ENCODE data around the gene PDE6G. TPM values are rescaled to one million over a fixed set of nuclear protein-coding genes. Genes with fewer than 3 reads are reported as not detected.
"Not testable (repeated sequence)": the region's sequence is repeated elsewhere in the genome, so short reads cannot be mapped to it uniquely, and the experiment has no call there.

Gene PDE6G
- total RNA-seq, 1 donor from 2014 or later = 3.7 TPM

DNA sequence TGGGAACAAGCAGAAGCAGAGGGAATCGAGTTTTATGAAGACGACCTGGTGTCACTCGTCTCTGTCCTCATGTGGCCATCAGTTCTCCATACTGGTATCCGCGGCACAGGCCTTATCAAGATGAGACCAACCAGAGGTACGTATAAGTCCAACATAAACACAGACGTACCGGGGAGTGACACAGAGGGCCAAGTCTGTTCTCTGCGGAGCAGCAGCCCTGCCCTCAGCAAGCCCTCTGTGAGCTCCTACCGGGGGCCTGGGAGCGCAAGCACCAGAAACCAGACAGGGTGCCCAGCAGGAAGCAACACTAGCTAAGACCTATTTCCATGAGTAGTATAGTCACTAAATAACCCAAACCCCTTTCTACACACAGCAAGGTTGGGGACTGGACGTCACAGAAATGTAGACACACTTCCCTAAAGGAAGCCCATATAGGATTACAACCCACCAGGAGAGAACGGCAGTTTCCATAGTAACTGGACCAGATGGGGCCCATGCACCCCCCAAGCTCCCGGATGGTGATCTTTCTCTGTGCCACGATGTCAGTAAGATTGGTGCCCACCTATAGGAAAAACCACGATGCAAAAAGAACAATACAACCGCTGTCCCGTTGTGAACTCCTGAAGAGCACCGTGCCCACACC, 26.3 kb upstream of the PDE6G start:
- peak overlapping the region; percentile 97 for H3K4me3 Mint-ChIP-seq
- DNase-seq = no peak
- peak overlapping the region; percentile 73 for H3K27ac Mint-ChIP-seq
- H3K36me3 Mint-ChIP-seq (ENCODE audit: low read depth) = peaks cover 40% of the 10 kb centered on the region
- peaks cover 2% of the 10 kb centered on the region for H3K27me3 Mint-ChIP-seq
- no peaks in the 10 kb centered on the region for H3K9me3 Mint-ChIP-seq
- H3K4me1 Mint-ChIP-seq = peaks cover 22% of the 10 kb centered on the region
- intact Hi-C loops (cut with micrococcal nuclease) = loop anchor here (1.0 to 2.0 kb wide), 2 partner anchors 16 to 28 kb away; partner anchors contain the start of genes CCDC137 and OXLD1

DNA sequence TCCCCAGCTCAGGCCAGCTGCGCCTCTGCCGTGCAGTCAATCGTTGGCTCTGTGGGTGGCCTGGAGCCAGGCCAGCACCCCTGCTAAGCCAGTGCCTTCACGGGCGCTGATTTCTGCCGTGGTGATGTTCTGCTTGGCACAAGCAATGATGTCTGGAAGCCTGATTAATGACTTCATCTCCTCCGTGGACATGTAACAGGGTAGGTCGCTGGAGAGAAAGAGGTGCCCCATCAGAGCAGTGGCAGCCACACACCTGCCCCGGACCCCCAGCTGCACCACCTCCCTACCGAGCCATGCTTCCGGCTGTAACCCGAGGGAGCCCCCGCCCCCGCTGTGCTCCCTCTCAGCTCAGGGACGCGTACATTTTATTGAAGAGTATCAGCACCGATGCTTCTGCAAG, 25.3 kb upstream of the PDE6G start:
- no peak overlapping the region for H3K4me3 Mint-ChIP-seq
- H3K27me3 Mint-ChIP-seq = peaks cover 2% of the 10 kb centered on the region
- intact Hi-C loops (cut with micrococcal nuclease) = loop anchor here (2.0 kb wide), 1 partner anchor 29 kb away; no protein-coding TSS in a partner anchor
- H3K36me3 Mint-ChIP-seq (ENCODE audit: low read depth) = peaks cover 31% of the 10 kb centered on the region
- no peak for DNase-seq
- H3K9me3 Mint-ChIP-seq = no peaks in the 10 kb centered on the region
- no peak overlapping the region for H3K27ac Mint-ChIP-seq
- peaks cover 22% of the 10 kb centered on the region for H3K4me1 Mint-ChIP-seq

DNA sequence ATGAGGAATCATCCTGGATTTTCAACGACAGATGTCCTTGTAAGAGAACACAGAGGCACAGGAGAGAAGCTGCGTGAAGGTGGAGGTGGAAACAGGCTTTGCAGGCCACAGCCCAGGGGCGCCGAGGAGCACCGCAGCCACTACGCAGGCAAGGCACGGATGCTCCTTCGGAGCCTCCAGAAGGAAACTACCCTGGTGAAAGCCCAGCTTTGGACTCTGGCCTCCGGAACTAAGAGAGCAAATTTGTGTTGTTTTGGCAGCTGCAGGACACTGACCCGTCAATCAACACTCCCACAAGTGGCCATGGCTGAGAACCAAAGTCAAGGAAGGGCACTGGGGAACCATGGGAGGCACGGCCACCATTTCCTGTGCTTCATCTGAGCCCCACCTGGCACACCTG, 23.8 kb upstream of the PDE6G start:
- intact Hi-C loops (cut with micrococcal nuclease) = no loop called here
- peaks cover 20% of the 10 kb centered on the region for H3K36me3 Mint-ChIP-seq (ENCODE audit: low read depth)
- peaks cover 14% of the 10 kb centered on the region for H3K4me1 Mint-ChIP-seq
- no peaks in the 10 kb centered on the region for H3K9me3 Mint-ChIP-seq
- no peak for DNase-seq
- H3K27me3 Mint-ChIP-seq = peaks cover 2% of the 10 kb centered on the region
- H3K4me3 Mint-ChIP-seq = no peak overlapping the region
- no peak overlapping the region for H3K27ac Mint-ChIP-seq

GRCh38 chr17:81676906-81677305, 20.6 kb upstream of the PDE6G start:
- intact Hi-C loops (cut with micrococcal nuclease) = no loop called here

DNA sequence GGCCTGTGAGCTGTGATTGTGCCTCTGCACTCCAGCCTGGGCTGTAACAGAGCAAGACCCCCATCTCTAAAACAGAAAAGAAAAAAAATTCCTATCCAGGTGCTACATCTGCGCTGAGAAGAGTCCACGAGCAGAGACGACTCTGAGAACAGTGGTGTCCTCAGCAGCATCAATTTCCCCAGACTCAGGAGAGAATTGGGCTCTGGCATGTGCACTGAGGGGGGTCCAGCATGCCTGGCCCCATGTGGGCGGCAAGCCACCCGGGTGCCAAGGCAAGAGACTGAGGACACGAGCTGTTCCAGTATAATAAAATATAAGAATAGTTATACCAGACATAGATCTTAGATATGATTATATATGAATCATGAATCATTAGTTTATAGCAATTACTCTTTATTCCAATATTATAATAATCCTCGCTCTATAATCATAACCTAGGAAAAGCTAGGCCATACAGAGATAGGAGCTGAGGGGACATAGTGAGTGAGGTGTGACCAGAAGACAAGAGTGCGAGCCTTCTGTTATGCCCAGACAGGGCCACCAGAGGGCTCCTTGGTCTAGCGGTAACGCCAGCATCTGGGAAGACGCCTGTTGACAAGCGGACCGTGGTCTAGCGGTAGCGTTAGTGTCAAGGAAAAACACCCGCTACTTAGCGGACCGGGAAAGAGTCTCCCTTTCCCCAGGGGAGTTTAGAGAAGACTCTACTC, 19.3 kb upstream of the PDE6G start:
- H3K4me3 Mint-ChIP-seq; H3K27ac Mint-ChIP-seq; intact Hi-C loops (cut with micrococcal nuclease); H3K9me3 Mint-ChIP-seq; H3K4me1 Mint-ChIP-seq; H3K27me3 Mint-ChIP-seq: not testable (repeated sequence)
- peaks cover 20% of the 10 kb centered on the region for H3K36me3 Mint-ChIP-seq (ENCODE audit: low read depth)
- peak; percentile 78 for DNase-seq

More at GRCh38 chr17:81676906-81677305, 20.6 kb upstream of the PDE6G start:
- Mint-ChIP-seq H3K27me3 (no peaks in the 10 kb centered on the region), H3K4me1 (no peaks in the 10 kb centered on the region), H3K4me3 (no peak overlapping the region), H3K9me3 (no peaks in the 10 kb centered on the region), H3K36me3 (ENCODE audit: low read depth) (peaks cover 22% of the 10 kb centered on the region), H3K27ac (no peak overlapping the region)
- no peak for DNase-seq

- H3K27me3 Mint-ChIP-seq = no peaks in the 10 kb centered on the region
- H3K4me3 Mint-ChIP-seq = no peak overlapping the region
- no peak for DNase-seq
- intact Hi-C loops (cut with micrococcal nuclease) = no loop called here
- H3K36me3 Mint-ChIP-seq (ENCODE audit: low read depth) = peaks cover 29% of the 10 kb centered on the region
- H3K9me3 Mint-ChIP-seq = no peaks in the 10 kb centered on the region
- no peak overlapping the region for H3K27ac Mint-ChIP-seq
- peaks cover 3% of the 10 kb centered on the region for H3K4me1 Mint-ChIP-seq
Measured at GRCh38 chr17:81673561-81674258, 17.4 kb upstream of the PDE6G start.

DNA sequence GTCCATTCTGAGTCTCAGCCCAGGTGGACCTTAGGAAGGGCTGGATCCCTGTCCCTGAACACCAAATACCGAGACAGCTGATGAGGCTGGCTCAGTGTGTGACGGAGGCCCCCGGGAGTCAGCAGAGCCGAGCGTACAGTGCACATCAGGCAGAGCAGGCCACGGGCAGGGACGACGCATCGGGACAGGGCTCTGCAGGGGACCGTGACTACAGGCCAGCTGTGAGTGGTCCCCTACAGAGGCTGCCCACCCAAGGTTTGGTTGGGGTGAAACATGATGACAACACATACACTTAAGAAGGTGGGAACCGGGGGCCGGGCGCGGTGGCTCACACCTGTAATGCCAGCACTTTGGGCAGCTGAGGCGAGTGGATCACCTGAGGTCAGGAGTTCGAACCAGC, 16.6 kb upstream of the PDE6G start:
- no peak overlapping the region for H3K27ac Mint-ChIP-seq
- no peaks in the 10 kb centered on the region for H3K9me3 Mint-ChIP-seq
- no peak for DNase-seq
- intact Hi-C loops (cut with micrococcal nuclease) = no loop called here
- H3K4me1 Mint-ChIP-seq = peaks cover 8% of the 10 kb centered on the region
- H3K36me3 Mint-ChIP-seq (ENCODE audit: low read depth) = peaks cover 35% of the 10 kb centered on the region
- no peak overlapping the region for H3K4me3 Mint-ChIP-seq
- no peaks in the 10 kb centered on the region for H3K27me3 Mint-ChIP-seq

GRCh38 chr17:81672504-81672903, 16.2 kb upstream of the PDE6G start:
- DNase-seq = no peak
- no peak overlapping the region for H3K4me3 Mint-ChIP-seq
- intact Hi-C loops (cut with micrococcal nuclease) = no loop called here
- H3K36me3 Mint-ChIP-seq (ENCODE audit: low read depth) = peaks cover 40% of the 10 kb centered on the region
- H3K27me3 Mint-ChIP-seq = no peaks in the 10 kb centered on the region
- peak overlapping the region; percentile 58 for H3K27ac Mint-ChIP-seq
- no peaks in the 10 kb centered on the region for H3K9me3 Mint-ChIP-seq
- peaks cover 13% of the 10 kb centered on the region for H3K4me1 Mint-ChIP-seq

GRCh38 chr17:81667754-81668153, 11.4 kb upstream of the PDE6G start:
- H3K4me1 Mint-ChIP-seq = peaks cover 30% of the 10 kb centered on the region
- peak overlapping the region; percentile 93 for H3K4me3 Mint-ChIP-seq
- intact Hi-C loops (cut with micrococcal nuclease) = no loop called here
- no peaks in the 10 kb centered on the region for H3K9me3 Mint-ChIP-seq
- no peaks in the 10 kb centered on the region for H3K27me3 Mint-ChIP-seq
- H3K36me3 Mint-ChIP-seq (ENCODE audit: low read depth) = peaks cover 53% of the 10 kb centered on the region
- peak overlapping the region; percentile 69 for H3K27ac Mint-ChIP-seq
- no peak for DNase-seq

DNA sequence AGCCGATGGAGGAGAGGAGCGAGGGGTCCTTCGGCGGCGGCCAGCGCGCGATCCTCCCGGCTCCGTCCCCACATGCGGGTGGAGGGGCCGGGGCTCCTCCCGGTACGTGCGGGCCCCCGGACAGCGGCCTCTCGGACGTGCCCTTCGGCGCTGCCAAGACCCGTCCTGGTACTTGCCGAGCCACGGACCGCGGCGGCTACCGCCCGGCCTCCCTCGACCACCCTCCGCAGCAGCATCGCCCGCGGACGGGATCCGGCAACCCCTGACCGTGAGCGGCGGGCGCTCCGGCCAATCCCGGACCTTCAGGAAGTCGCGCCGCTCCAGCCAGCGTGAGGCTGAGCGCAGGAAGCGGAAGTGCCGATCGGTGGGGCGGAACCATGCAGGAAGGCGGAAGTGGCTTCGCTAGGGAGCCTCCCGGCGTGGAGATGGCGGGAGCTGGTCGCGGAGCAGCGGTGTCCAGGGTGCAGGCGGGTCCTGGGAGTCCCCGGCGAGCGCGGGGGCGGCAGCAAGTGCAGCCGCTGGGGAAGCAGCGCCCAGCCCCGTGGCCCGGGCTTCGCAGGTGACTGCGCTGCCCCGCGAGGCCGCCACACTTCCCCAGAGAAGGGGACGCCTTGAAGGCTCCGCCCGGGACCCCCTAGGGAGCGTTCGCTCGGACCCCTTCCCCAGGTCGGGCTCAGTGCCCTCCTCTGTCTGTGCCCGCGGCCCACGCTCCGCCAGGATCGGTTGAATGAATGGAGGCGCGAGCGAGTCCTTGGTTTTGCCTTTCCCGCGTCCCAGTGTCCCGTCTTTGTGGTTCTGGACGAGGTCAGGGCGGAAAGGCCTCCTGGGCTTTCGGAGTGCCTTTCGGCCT, 10.2 kb upstream of the PDE6G start, which contains the start of the genes CCDC137 and OXLD1:
Gene CCDC137 (plus strand): TSS at position 396 of the 850 bp plus-strand sequence. CDS start 30 bp downstream, at position 426.
Gene OXLD1 (minus strand): TSS at position 264 of the 850 bp plus-strand sequence. CDS start 28 bp downstream, at position 236.
- H3K36me3 Mint-ChIP-seq (ENCODE audit: low read depth) = peaks cover 48% of the 10 kb centered on the region
- H3K4me1 Mint-ChIP-seq = peaks cover 33% of the 10 kb centered on the region
- peak; percentile 98 for DNase-seq
- no peaks in the 10 kb centered on the region for H3K27me3 Mint-ChIP-seq
- H3K9me3 Mint-ChIP-seq = no peaks in the 10 kb centered on the region
- H3K4me3 Mint-ChIP-seq = peak within 1 kb of the TSS; percentile 93
- intact Hi-C loops (cut with micrococcal nuclease) = loop anchor here (1.0 kb wide), 2 partner anchors 17 to 29 kb away; partner anchors contain the start of genes ARL16, NPLOC4 and TSPAN10
- H3K27ac Mint-ChIP-seq = peak within 1 kb of the TSS; percentile 97

DNA sequence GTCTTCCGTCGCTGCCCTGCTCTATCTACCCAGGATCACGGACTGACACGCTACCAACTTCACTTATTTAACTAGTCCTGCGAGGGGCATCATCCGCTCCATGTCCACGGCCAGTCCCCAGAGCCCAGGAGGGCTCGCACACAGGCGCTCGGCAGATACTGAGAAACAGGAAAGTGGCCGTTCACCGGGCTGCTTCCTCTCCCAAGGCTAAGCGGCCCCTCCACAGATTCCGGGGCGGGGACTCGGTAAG, 9.7 kb upstream of the PDE6G start:
- Mint-ChIP-seq H3K27ac (peak overlapping the region; percentile 97), H3K4me1 (peaks cover 33% of the 10 kb centered on the region), H3K4me3 (peak overlapping the region; percentile 93), H3K9me3 (no peaks in the 10 kb centered on the region), H3K27me3 (no peaks in the 10 kb centered on the region), H3K36me3 (ENCODE audit: low read depth) (peaks cover 45% of the 10 kb centered on the region)
- DNase-seq = no peak
- intact Hi-C loops (cut with micrococcal nuclease) = loop anchor here (1.0 kb wide), 2 partner anchors 17 to 29 kb away; partner anchors contain the start of genes ARL16, NPLOC4 and TSPAN10

DNA sequence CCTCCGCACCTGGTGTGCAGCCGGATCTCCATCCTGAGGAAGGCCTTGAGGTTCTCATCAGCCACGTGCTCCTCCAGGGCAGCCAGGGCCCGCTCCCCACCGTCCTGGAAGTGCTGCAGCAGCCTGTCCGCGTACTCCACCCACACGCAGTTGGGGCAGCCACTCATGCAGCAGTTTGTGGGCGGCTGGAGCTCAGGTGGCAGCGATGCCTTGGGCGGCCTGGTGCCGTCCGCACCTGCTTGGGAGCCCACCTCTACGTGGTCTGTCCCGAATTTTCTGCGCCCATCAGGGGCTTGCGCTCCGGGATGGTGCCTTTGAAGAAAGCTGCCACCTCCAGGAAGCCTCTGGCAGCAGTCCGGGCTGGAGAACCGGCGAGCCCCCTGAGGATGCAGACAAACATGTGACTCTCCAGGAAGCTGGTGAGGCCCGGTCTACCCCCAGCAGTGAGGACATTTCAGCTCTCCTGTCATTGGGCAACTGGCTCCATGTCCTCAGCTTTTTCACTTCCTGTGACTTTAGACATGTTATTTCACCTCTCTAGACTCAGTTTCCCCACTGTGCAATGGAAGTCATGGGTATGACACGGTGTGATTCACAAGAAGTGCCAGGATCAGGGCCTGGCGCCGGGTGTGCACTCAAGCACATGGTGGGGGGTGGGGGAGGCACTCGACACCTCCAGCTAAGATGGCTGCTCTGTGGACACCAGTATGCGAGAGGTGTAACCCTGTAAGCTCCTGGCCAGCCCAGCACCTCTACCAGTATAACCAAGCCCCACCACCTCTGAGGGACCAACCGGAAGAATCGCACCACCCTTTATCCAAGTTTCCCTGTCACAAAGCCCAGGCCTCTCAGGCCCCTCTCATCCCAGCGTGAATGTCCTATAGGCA, 9.1 kb upstream of the PDE6G start:
- Mint-ChIP-seq H3K4me1 (peaks cover 33% of the 10 kb centered on the region), H3K27ac (peak overlapping the region; percentile 97), H3K36me3 (ENCODE audit: low read depth) (peaks cover 44% of the 10 kb centered on the region), H3K27me3 (no peaks in the 10 kb centered on the region), H3K9me3 (no peaks in the 10 kb centered on the region), H3K4me3 (peak overlapping the region; percentile 93)
- DNase-seq = peak; percentile 79
- intact Hi-C loops (cut with micrococcal nuclease) = loop anchor here (1.0 kb wide), 2 partner anchors 18 to 28 kb away; partner anchors contain the start of genes ARL16, NPLOC4 and TSPAN10
